GM19395 (cell line): ENCODE results near the gene ZNF592.

Experiments
- ATAC-seq: cut with Tn5 transposase; IDR thresholded peaks from one replicate; pipeline ENCODE4 v1.9.1; 2021; ENCODE audit warnings: mild to moderate bottlenecking, moderate library complexity; ENCODE audit not compliant: unreplicated experiment

Gene ZNF592

DNA sequence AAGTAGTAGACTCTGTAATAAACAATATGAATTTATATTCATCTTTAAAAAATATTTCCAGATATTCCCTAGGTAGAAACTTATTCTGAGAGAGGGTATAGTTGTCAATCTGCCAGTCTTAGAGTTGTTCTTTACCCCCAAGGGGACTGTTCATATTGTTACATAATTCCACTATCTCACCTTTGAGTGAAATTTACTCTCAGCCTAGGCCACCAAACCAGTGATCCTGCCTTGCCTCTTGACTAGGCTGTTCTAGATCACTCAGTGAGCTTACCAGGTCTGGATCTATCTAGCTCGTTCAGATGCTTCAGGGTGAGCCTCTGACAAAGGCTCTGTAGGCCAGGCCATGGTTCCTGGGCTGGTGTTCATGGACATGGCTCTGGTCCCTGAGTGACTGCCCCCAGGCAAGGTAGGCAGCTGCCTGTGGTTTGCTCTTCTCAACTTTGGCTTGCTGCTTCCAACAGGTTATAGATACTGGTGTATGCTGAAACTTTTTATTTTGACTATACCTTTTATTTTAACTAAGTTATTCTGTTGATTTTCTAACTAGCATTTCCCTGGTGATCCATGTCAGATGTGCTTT lies 27.6 kb downstream of the ZNF592 start:
- ATAC-seq = no peak

DNA sequence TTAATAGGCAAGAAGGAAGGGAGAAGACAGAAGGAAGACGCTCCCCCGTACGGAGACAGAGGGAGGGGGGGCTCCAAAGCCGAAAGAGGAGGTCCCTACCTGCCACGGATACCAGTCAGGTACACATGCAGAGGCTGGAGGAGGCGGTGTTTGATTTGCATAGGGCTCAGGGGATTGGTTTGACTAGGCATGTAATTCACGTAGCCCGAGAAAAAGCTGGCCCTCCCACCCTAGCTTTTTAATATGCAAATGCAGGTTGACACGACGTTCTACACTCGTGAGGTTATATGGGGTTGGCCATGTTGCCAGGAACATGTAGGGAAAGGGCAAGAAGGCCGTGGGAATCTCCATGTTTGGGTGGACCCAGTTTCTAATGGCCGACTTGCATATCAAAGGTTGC lies 29.8 kb downstream of the ZNF592 start:
- ATAC-seq = no peak

DNA sequence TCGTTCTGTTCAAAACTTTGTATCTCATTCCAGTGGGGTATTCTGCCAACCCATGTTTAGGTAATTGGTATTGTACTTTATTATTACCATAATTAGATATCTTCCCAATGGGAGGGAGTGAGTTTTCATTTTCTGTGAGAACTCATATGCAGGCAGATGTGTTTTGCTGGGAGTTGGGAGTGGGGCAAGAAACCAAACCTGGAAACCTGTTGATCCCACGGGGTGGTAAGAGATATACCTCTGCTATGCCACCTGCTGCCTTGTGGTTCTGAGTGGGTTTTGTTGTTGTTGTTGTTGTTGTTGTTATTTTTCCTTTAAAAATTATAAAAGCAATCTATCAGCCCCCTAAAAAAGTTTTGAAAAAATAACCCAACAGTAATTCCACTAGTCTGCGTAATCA lies 32.1 kb downstream of the ZNF592 start:
- ATAC-seq = no peak

DNA sequence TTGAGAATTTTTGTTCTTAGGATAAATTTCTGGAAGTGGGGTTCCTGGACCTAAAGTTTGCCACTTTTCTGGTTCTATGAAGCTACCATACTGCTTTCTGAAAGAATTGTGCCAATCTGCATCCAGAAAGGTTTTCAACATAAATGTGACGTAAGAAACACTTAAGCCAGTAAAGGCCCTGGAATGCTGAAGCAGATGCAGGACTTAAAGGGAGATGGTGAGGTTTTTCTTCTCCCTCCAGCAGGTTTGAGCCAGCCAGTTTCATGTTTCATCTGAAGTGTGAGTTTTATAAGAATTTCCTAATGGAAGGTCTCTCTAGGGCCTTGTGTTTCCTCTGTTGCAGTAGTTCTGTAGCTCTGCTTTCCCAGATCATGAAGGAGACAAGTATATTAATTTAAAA lies 33.1 kb downstream of the ZNF592 start:
- no peak for ATAC-seq

DNA sequence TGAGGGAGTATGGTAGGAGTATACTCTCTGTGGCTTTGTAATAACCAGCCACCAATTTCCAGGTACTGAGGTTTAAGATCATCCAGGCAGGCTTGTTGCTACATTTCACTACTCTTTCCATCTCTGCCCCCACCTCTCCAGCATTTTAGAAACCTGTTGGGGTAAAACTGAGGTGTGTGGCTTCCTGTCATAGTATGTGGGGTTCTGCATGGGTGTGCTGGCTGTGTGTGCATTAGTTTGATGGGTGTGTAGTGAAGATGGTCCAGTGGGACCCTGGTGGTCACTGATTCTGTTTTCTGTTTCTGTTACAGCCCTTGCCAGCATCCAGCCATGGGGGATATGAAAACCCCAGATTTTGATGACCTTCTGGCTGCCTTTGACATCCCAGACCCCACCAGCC lies 34.0 kb downstream of the ZNF592 start:
- no peak for ATAC-seq

DNA sequence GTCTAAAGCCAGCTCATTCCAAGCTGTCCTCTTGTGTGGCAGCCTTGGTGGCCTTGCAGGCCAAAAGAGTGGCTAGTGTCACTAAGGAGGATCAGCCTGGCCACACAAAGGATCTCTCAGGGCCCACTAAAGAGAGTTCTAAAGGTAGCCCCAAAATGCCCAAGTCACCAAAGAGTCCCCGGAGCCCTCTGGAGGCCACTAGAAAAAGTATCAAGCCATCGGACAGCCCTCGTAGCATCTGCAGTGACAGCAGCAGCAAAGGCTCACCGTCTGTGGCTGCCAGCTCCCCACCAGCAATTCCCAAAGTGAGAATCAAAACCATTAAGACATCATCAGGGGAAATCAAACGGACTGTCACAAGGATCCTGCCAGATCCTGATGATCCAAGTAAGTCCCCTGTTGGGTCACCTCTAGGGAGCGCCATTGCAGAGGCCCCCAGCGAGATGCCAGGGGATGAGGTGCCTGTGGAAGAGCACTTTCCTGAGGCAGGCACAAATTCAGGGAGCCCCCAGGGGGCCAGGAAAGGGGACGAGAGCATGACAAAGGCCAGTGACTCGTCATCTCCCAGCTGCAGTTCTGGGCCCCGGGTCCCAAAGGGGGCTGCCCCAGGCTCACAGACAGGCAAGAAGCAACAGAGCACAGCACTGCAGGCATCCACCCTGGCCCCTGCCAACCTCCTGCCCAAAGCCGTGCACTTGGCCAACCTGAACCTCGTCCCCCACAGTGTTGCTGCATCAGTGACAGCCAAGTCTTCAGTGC lies 35.3 kb downstream of the ZNF592 start:
- ATAC-seq = no peak

DNA sequence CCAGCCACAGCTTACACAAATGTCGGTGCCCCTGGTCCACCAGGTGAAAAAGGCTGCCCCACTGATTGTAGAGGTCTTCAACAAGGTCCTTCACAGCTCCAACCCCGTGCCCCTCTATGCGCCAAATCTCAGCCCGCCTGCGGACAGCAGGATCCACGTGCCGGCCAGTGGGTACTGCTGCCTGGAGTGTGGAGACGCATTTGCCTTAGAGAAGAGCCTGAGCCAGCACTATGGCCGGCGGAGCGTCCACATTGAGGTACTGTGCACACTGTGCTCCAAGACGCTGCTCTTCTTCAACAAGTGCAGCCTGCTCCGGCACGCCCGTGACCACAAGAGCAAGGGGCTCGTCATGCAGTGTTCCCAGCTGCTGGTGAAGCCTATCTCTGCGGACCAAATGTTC lies 35.9 kb downstream of the ZNF592 start:
- no peak for ATAC-seq

DNA sequence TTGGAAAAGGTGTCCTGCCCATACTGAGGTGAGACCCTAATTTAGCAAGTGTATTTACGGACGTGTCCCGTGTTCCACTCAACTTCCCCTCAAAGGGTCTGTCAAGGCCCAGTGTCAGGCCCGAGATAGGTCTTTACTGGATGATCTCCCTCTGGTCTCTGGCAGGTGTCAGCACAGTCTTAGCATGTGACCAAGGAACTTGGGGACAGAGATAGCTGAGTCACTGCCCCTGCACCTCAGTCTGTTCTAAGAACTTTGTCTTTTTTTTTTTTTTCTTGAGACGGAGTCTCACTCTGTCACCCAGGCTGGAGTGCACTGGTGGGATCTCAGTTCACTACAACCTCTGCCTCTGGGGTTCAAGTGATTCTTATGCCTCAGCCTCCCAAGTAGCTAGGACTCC lies 36.7 kb downstream of the ZNF592 start:
- ATAC-seq = no peak

DNA sequence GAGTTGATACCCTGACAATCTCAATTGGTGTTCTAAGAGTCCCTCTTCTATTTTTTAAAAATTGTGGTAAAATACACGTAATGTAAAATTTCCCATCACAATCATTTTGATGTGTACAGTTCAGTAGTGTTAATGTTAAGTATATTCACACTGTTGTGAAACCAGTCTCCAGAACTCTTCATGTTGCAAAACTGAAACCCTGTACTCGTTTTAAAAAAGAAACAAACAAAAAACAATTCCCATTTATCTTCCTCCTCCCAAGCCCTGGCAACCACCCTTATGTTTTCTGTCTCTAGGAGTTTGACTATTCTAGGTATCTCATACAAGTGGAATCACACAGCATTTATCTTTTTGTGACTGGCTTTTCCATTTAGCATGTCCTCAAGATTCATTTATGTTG lies 40.1 kb downstream of the ZNF592 start:
- ATAC-seq = no peak

DNA sequence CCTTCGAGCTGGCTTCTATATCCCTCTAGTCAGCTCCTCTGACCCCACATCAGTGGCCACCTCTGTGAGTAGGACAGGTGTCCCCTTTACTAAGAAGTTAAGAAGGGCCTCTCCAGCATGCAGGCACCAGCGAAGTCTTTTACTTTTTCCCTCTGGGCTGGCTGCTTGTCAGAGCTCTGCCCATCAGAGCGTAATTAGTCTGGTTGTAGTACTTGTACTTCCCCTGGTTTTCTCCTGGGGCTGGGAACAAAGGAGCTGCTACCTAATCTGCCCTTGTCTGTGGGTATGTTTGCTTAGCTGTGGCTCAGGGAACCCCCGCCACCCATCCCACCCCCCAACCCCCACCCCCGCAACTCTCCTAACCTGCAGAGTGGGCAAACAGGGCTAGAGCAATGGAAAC lies 41.4 kb downstream of the ZNF592 start:
- ATAC-seq = no peak

DNA sequence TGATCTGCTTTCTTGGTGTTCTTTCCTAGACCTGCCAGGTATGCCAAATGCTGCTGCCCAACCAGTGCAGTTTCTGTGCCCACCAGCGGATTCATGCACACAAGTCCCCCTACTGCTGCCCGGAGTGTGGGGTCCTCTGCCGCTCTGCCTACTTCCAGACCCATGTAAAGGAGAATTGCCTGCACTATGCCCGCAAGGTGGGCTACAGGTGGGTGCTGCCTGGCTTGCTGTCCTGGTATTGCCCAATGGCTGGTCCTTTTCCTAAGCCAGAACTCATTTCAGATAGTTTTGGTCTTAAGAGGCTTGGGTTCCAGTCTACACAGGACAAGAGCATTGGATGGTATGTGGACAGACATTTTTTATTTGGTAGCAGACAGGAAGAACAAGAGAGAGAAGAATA lies 42.3 kb downstream of the ZNF592 start:
- no peak for ATAC-seq

DNA sequence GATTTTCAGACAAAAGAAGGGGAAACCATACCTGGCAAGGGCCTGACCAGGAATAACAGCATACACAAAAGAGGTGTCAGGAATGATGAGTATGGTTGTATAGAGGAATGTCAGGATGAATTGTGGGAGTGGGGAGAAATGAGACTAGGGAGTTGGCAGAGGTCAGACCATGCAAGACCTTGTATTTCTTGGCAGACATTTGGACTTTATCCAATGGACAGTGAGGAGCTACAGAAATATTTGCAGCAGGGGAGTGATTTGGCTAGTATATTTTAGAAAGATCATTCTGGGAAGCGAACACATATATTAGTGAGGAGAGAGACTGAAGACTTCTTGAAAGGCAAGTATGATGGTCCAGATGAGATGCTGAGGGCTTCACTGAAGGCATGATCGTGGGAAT lies 43.4 kb downstream of the ZNF592 start:
- ATAC-seq = no peak

DNA sequence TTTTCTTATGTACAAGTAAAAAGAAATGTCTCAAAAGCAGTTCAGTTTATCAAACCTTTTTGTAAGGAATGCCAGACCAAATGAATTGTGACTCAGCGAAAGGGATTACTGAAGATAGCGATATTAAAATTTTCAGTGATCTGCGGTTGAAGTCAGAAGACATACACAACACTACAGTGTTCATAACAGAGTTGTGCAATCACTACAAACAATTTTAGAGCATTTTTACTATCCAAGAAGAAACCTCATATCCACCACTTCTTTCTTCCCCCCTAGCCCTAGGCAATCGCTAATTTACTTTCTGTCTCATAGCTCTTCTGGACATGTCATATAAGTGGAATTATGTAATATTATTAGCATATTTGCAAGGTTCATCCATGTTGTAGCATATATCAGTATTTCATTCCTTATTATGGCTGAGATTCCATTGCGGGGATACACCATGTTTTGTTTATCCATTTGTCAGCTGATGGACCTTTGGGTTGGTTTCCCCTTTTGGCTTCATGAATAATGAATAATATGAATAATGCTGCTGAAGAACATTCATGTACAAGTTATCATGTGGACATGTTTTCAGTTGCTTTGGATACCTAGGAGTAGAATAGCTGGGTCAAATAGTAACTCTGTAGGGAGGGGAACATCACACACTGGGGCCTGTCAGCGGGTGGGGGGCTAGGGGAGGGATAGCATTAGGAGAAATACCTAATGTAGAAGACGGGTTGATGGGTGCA lies 45.2 kb downstream of the ZNF592 start:
- ATAC-seq = no peak

DNA sequence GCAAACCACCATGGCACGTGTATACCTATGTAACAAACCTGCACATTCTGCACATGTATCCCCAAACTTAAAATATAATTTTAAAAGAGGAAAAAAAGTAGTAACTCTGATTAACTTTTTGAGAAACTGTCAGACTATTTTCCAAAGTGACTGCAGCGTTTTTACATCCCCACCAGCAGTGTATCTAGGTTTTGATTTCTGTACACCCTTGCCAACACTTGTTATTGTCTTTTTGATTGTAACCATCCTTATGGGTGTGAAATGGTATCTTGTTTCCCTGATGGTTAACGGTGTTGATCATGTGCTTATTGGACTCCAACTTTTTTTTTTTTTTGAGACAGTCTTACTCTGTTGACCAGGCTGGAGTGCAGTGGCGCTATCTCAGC lies 45.8 kb downstream of the ZNF592 start:
- no peak for ATAC-seq

DNA sequence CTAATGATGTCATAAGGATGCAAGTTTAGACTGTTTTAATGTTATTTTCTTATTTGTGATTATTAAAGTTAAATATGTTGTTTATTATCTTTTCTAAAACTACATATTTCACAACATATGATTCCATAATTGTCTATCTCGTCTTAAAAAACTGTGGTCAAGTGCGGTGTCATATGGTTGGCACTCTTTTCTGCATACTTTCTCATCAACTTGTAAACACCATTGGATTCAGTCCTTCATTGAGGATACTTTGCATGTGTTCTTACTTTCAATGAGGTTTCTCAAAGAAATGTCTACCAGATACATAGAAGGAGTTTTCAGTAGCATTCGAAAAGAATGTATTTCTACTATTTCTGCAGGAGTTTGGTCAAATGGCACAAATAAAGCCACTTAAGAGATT lies 46.8 kb downstream of the ZNF592 start:
- no peak for ATAC-seq

DNA sequence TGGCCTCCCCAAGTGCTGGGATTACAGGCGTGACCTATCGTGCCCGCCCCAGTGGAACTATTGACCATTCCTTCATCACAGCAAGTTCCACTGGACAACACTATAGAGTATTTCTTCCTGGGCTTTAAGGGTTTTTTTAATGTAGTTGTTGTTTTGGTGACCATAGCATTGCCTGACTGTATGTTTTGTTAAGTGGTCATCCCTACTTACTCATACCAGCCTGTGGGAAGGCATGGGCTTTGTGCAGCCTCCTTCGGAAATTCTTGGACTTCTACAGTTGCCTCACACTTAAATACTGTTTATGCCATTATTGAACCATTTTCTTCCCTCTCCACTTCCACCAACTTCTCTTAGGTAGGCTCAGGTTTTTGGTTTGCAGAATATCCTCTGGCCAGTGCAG lies 48.8 kb downstream of the ZNF592 start:
- ATAC-seq = no peak

DNA sequence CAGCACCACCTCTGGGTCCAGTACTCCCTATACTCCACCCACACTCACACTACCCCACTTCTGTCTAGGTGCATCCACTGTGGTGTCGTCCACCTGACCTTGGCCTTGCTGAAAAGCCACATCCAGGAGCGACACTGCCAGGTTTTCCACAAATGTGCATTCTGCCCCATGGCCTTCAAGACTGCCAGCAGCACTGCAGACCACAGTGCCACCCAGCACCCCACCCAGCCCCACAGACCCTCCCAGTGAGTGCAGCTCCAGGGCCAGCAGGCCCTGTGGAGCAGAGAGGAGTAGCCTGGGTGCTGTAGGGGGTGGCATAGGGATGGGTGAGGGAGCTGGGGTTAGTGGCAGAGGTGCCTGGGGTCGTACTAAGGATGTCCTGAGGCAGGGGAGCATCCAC lies 49.4 kb downstream of the ZNF592 start:
- no peak for ATAC-seq

DNA sequence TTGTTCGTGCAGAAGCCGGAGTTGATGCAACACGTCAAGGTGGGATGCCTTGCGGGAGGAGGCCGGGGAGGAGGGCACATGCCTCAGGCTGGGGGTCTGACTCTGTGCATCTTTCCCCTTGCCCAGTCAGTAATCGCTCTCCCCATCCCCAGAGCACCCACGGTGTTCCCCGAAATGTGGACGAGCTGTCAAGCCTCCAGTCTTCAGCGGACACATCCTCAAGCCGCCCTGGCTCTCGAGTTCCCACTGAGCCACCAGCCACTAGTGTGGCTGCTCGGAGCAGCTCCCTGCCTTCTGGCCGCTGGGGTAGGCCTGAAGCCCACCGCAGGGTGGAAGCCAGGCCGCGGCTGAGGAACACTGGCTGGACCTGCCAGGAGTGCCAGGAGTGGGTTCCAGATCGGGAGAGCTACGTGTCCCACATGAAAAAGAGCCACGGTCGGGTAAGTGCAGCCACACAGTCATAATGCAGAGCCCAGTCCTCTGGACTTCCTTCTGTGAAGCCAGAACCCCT lies 50.1 kb downstream of the ZNF592 start:
- no peak for ATAC-seq

DNA sequence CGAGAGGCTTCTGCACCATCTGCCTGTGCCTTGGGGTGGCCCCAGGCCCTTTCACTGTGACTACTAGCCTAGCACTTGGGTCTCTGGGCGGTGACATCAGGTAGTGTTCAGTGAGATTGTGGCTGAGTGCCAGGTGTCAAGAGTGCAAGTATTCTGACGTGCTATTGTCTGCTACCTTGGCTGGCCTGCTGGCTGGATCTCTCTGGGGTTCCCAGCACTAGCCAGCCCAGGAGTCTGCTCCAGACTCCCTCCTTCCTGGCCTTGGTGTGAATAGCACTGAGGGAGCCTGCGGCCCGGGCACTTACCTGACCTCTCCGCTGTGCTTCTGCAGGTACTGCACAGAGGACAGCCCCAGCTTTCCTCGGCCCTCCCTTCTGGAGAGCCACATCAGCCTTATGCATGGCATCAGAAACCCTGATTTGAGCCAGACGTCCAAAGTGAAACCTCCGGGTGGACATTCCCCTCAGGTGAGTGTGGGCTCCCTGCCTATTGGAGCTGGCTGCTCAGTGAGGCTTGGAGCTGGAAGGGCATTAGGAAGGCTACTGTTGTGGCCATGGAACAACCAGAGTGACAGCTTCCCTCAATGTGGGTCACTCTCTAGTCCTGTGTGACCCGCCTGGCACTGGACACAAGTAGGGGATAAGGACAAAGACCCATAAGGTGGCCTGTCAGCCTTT lies 51.3 kb downstream of the ZNF592 start:
- no peak for ATAC-seq

DNA sequence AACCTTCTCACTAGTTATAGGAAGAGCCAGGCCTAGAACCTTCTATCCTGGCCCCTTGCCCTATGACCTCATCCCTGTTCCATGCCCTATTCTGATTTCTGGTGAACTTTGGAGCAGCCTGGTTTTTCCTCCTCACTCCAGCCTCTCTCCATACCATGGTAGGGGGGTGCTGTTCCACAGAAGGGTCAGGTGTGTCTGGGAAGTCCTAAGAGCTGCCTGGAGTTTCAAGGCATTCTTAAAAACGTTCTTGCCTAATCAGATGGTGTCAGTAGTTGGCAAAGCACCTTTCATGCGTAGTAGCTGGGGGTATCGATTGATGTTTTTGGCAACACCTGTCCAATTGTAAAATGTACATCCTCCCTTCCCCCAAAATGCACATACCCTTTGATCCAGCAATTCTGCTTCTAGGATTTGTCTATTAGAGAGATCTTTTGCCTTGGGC lies 52.0 kb downstream of the ZNF592 start:
- no peak for ATAC-seq
